GM12878 (cell line): ENCODE measurements around the gene PRR7.
A peak's percentile ranks its signal among the peaks of the same experiment; 100 is the strongest.

Experiments used
- ASH2L ChIP-seq: fragments of 300-600, 200-600 bp; sonication (generic); IDR thresholded peaks from 2 replicates; pipeline ENCODE4 v1.6.1; 2017; ENCODE audit warnings: low read depth, mild to moderate bottlenecking, borderline replicate concordance
- BHLHE40 ChIP-seq, 2 experiments: fragments of 450-650 bp in 1 of 2; IDR thresholded peaks; 2 replicates each; pipeline ENCODE4 v1.6.1; 2011 to 2017; ENCODE audit warnings: low read depth in 2 of 2, borderline replicate concordance in 1 of 2, improper control_type of control experiment in 1 of 2, low read length in 1 of 2, mild to moderate bottlenecking in 1 of 2
- CTCF ChIP-seq, 3 experiments: IDR thresholded peaks in 2 of 3; conservative IDR thresholded peaks in 1 of 3; 2 replicates each; pipeline ENCODE4 v1.5.1; 2011; ENCODE audit warnings: low read depth in 3 of 3, low read length in 3 of 3, mild to moderate bottlenecking in 3 of 3, control low read depth in 2 of 3, moderate library complexity in 2 of 3, inconsistent platforms in 1 of 3, mixed read lengths in 1 of 3; ENCODE audit not compliant: control insufficient read depth in 2 of 3, insufficient read depth in 1 of 3; ENCODE audit errors: extremely low read depth in 1 of 3
- EP300 ChIP-seq, 2 experiments: fragments of 150-350 bp in 1 of 2; IDR thresholded peaks; 2 replicates each; pipeline ENCODE4 v1.6.1; 2011 to 2012; ENCODE audit warnings: low read depth in 2 of 2, low read length in 2 of 2, borderline replicate concordance in 1 of 2, improper control_type of control experiment in 1 of 2, inconsistent platforms in 1 of 2; ENCODE audit not compliant: control insufficient read depth in 1 of 2
- EZH2 ChIP-seq: IDR thresholded peaks from 2 replicates; pipeline ENCODE4 v1.6.1; 2012; ENCODE audit warnings: low read depth, mild to moderate bottlenecking, control low read depth, inconsistent platforms, low read length, borderline replicate concordance; ENCODE audit not compliant: control insufficient read depth
- FOS ChIP-seq: IDR thresholded peaks from 3 replicates; pipeline ENCODE4 v1.6.1; 2011; ENCODE audit warnings: borderline replicate concordance; ENCODE audit not compliant: insufficient read length; ENCODE audit errors: extremely low read depth
- KDM1A ChIP-seq: fragments of 200-600 bp; sonication (generic); IDR thresholded peaks from 2 replicates; pipeline ENCODE4 v1.6.1; 2016; ENCODE audit warnings: borderline replicate concordance
- NR2C2 ChIP-seq: IDR thresholded peaks from 2 replicates; pipeline ENCODE4 v1.6.1; 2011; ENCODE audit warnings: borderline replicate concordance, low read depth; ENCODE audit not compliant: control insufficient read depth, insufficient read length
- RFX5 ChIP-seq: IDR thresholded peaks from 2 replicates; pipeline ENCODE4 v1.6.1; 2011; ENCODE audit warnings: low read depth, low read length, improper control_type of control experiment
- SMC3 ChIP-seq: IDR thresholded peaks from 2 replicates; pipeline ENCODE4 v1.6.1; 2011; ENCODE audit warnings: low read length, improper control_type of control experiment, borderline replicate concordance
- SPI1 ChIP-seq: IDR thresholded peaks from 2 replicates; pipeline ENCODE4 v1.6.1; 2011; ENCODE audit warnings: low read depth, mild to moderate bottlenecking, low read length, moderate library complexity, borderline replicate concordance; ENCODE audit not compliant: insufficient read depth
- ZNF274 ChIP-seq: IDR thresholded peaks from one replicate; pipeline ENCODE4 v1.8.0; 2011; ENCODE audit not compliant: insufficient read length, insufficient read depth

- TF ChIP-seq ZNF274 (no peak), NR2C2 (no peak), BHLHE40 (IDR thresholded peaks at IDR 0.05; ENCODE audit: borderline replicate concordance in 1 of 2, low read depth in 2 of 2, low read length in 1 of 2) (peak; percentile 51 to 78; a peak in 3 of 4 replicates), CTCF (IDR thresholded peaks at IDR 0.05 in 2 of 3, conservative IDR thresholded peaks at IDR 0.05 in 1 of 3; ENCODE audit: control insufficient read depth in 2 of 3, extremely low read depth in 1 of 3, insufficient read depth in 1 of 3, low read depth in 3 of 3, low read length in 3 of 3) (no peak), ASH2L (no peak), SMC3 (no peak), RFX5 (no peak), KDM1A (no peak), EZH2 (no peak), FOS (no peak), SPI1 (no peak), EP300 (IDR thresholded peaks at IDR 0.05; ENCODE audit: borderline replicate concordance in 1 of 2, control insufficient read depth in 1 of 2, low read depth in 2 of 2, low read length in 2 of 2) (no peak)
These were observed 19.9 kb upstream of the PRR7 start, which contains the start of gene GRK6 for GRCh38 chr5:177426566-177427210.
